ENCODE results near the gene LAMA4. TPM values are rescaled to one million over a fixed set of nuclear protein-coding genes. Genes with fewer than 3 reads are reported as not detected.

Gene LAMA4
- total RNA-seq, 4 donors from 2014 or later, result 8.1 to 116 (median 19.0) TPM

- H3K36me3 ChIP-seq, result peaks cover 0 to 19% (median 0%) of the 10 kb centered on the region in 3 donors
- H3K9me3 ChIP-seq, result no peaks in the 10 kb centered on the region
- WGBS, 2 donors, result 80 to 88% methylated on average over 4 to 7 of the region's 7 CpGs
- intact Hi-C loops (cut with DNase I), result no loop called here
- no peak overlapping the region for H3K27ac ChIP-seq
- DNase-seq, result no peak
- no peaks in the 10 kb centered on the region for H3K27me3 ChIP-seq
- H3K4me3 ChIP-seq, result no peak overlapping the region
- TF ChIP-seq POLR2A (IDR thresholded peaks at IDR 0.05) (no peak), CTCF (IDR thresholded peaks at IDR 0.05) (no peak)
- peaks cover 0 to 14% (median 0%) of the 10 kb centered on the region in 3 donors for H3K4me1 ChIP-seq
These were observed 62.8 kb downstream of the LAMA4 start for GRCh38 chr6:112191509-112192020.

- 64 to 86% methylated on average over 1 of the region's 1 CpG for WGBS, 2 donors
- Histone ChIP-seq H3K36me3 (peaks cover 0 to 32% (median 0%) of the 10 kb centered on the region in 3 donors), H3K27ac (peak overlapping the region in 1 of 4 donors; percentile 7), H3K4me1 (peaks cover 0 to 19% (median 0%) of the 10 kb centered on the region in 3 donors), H3K4me3 (no peak overlapping the region), H3K9me3 (no peaks in the 10 kb centered on the region), H3K27me3 (no peaks in the 10 kb centered on the region)
- DNase-seq, result no peak
- TF ChIP-seq CTCF (IDR thresholded peaks at IDR 0.05) (no peak), POLR2A (IDR thresholded peaks at IDR 0.05) (no peak)
- intact Hi-C loops (cut with DNase I), result no loop called here
These were observed 64.2 kb downstream of the LAMA4 start for GRCh38 chr6:112190164-112190563.

GRCh38 chr6:112189494-112189893 is 64.9 kb downstream of the LAMA4 start:
- TF ChIP-seq CTCF (IDR thresholded peaks at IDR 0.05) (no peak), POLR2A (IDR thresholded peaks at IDR 0.05) (no peak)
- H3K4me1 ChIP-seq, result peaks cover 0 to 23% (median 0%) of the 10 kb centered on the region in 3 donors
- peak overlapping the region in 2 of 4 donors; percentile 7 to 22 for H3K27ac ChIP-seq
- H3K9me3 ChIP-seq, result no peaks in the 10 kb centered on the region
- 38 to 71% methylated on average over 5 of the region's 5 CpGs for WGBS, 2 donors
- H3K36me3 ChIP-seq, result peaks cover 0 to 32% (median 0%) of the 10 kb centered on the region in 3 donors
- no peak for DNase-seq
- H3K4me3 ChIP-seq, result no peak overlapping the region
- H3K27me3 ChIP-seq, result no peaks in the 10 kb centered on the region
- intact Hi-C loops (cut with DNase I), result loop anchor here (10.0 kb wide), 1 partner anchor 185 kb away; no protein-coding TSS in a partner anchor

GRCh38 chr6:112188906-112189305 is 65.5 kb downstream of the LAMA4 start:
- Histone ChIP-seq H3K4me3 (no peak overlapping the region), H3K27me3 (no peaks in the 10 kb centered on the region), H3K9me3 (no peaks in the 10 kb centered on the region), H3K27ac (peak overlapping the region in 2 of 4 donors; percentile 7 to 22), H3K36me3 (peaks cover 0 to 32% (median 0%) of the 10 kb centered on the region in 3 donors), H3K4me1 (peaks cover 0 to 23% (median 0%) of the 10 kb centered on the region in 3 donors)
- TF ChIP-seq CTCF (IDR thresholded peaks at IDR 0.05) (no peak), POLR2A (IDR thresholded peaks at IDR 0.05) (no peak)
- DNase-seq, result no peak
- intact Hi-C loops (cut with DNase I), result loop anchor here (10.0 kb wide), 1 partner anchor 186 kb away; no protein-coding TSS in a partner anchor
- 44 to 47% methylated on average over 3 of the region's 3 CpGs for WGBS, 2 donors

GRCh38 chr6:112187736-112188135 is 66.6 kb downstream of the LAMA4 start:
- no peak for DNase-seq
- Histone ChIP-seq H3K4me1 (peaks cover 0 to 31% (median 0%) of the 10 kb centered on the region in 3 donors), H3K4me3 (no peak overlapping the region), H3K27ac (no peak overlapping the region), H3K36me3 (peaks cover 0 to 32% (median 0%) of the 10 kb centered on the region in 3 donors), H3K27me3 (no peaks in the 10 kb centered on the region), H3K9me3 (no peaks in the 10 kb centered on the region)
- intact Hi-C loops (cut with DNase I), result loop anchor here (10.0 kb wide), 1 partner anchor 187 kb away; no protein-coding TSS in a partner anchor
- 72 to 80% methylated on average over 5 to 6 of the region's 6 CpGs for WGBS, 2 donors
- TF ChIP-seq CTCF (IDR thresholded peaks at IDR 0.05) (no peak), POLR2A (IDR thresholded peaks at IDR 0.05) (no peak)
